OCI-LY1 (cell line): ENCODE measurements around the gene MIOX.

Source experiments
- CTCF ChIP-seq: fragments of 200-600 bp; sonication (generic), shearing (Covaris generic); IDR thresholded peaks from 2 replicates; pipeline ENCODE4 v1.5.1; 2017; ENCODE audit warnings: mild to moderate bottlenecking, antibody characterized with exemption, low read length, moderate library complexity, mixed read lengths
- EZH2 ChIP-seq: fragments of 200-600 bp; sonication (generic), shearing (Covaris generic); IDR thresholded peaks from 2 replicates; pipeline ENCODE4 v1.8.0; 2017; ENCODE audit warnings: borderline replicate concordance, mixed run types, mild to moderate bottlenecking, antibody characterized with exemption, low read length, moderate library complexity, mixed read lengths

- TF ChIP-seq CTCF (no peak), EZH2 (no peak)
Measured at GRCh38 chr22:50488886-50489285, 2.2 kb downstream of the MIOX start.
